ENCODE results near the gene TOP3B.

TOP3B gene

DNA sequence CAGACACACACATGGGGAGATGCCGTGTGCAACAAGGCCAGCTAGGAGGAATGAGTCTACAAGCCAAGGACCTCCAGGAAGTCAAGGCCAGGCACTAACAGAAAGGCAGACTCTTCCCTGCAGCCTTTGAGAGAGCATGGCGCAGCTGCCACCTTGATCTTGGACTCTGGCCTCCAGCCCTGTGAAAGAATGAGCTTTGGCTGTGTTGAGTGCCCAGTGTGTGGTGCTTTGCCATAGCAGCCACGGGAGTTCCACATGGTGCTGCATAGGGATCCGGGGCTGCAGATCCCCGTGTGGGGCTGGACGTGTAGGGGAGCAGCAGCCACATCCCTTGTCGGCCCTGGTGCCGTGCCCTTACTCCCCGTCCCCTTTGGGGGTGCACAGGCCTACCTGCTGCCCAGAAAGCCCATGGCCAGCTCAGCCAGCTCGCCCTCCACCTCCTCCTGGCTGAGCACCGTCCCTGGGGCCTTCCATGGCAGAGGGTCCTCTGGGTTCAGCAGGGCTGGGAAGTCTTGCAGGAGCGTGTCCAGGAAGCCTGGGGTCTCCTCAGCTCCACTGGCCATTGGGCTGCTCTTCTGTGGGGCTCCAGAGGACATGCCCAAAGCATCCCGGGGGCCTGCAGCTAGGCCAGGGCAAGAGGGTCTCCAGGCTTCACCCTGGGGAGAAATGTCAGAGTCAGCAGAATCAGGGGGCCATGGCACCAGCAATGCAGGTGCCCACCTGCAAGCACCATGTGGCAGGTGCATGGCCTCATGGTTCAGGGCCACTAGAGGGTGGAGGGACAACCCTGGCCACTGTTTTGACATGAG is 36.9 kb downstream of the TOP3B start:
- no peak overlapping the region for H3K4me2 ChIP-seq (ENCODE audit: low read length, poor library complexity, severe bottlenecking)
- no peak overlapping the region for H4K91ac ChIP-seq (ENCODE audit: low read length)
- H3K4ac ChIP-seq (ENCODE audit: low read depth in 1 of 2, low read length in 2 of 2), result no peak overlapping the region
- no peak overlapping the region for H2AFZ ChIP-seq (ENCODE audit: low read depth, low read length)
- no peak overlapping the region for H3K14ac ChIP-seq (ENCODE audit: low read length in 2 of 2)
- peak overlapping the region; percentile 86 for H3K9ac ChIP-seq (ENCODE audit: low read length)
- no peak overlapping the region for H3K18ac ChIP-seq (ENCODE audit: low read depth in 1 of 2, low read length in 2 of 2)
- H3K36me3 ChIP-seq (ENCODE audit: control insufficient read depth in 1 of 2, insufficient read depth in 2 of 2, low read depth in 1 of 2, low read length in 2 of 2), result peaks cover 36 to 37% of the 10 kb centered on the region in 2 experiments
- H2BK15ac ChIP-seq (ENCODE audit: low read depth, poor library complexity, severe bottlenecking), result no peak overlapping the region
- H2BK12ac ChIP-seq (ENCODE audit: low read length in 2 of 2), result no peak overlapping the region
- no peak overlapping the region for H2BK5ac ChIP-seq (ENCODE audit: low read depth, low read length, poor library complexity, severe bottlenecking)
- H2BK120ac ChIP-seq (ENCODE audit: low read depth, low read length), result no peak overlapping the region
- no peak for DNase-seq
- H3K9me3 ChIP-seq (ENCODE audit: control insufficient read depth, low read length), result no peaks in the 10 kb centered on the region
- no peak overlapping the region for H3K27ac ChIP-seq (ENCODE audit: low read length, poor library complexity, severe bottlenecking)
- no peaks in the 10 kb centered on the region for H3K27me3 ChIP-seq (ENCODE audit: control insufficient read depth in 1 of 2, insufficient read depth in 1 of 2, low read length in 2 of 2)
- no peak overlapping the region for H4K8ac ChIP-seq (ENCODE audit: low read length)
- no peak overlapping the region for H3K23ac ChIP-seq (ENCODE audit: low read length in 2 of 2)
- WGBS, result 98% methylated on average over 13 of the region's 13 CpGs
- peaks cover 44% of the 10 kb centered on the region for H3K4me1 ChIP-seq (ENCODE audit: control insufficient read depth, insufficient read depth, low read depth, low read length)
- H2AK5ac ChIP-seq (ENCODE audit: low read length, severe bottlenecking), result no peak overlapping the region
- H3K79me1 ChIP-seq (replicated peaks; ENCODE audit: low read length, poor library complexity, severe bottlenecking), result peaks cover 44% of the 10 kb centered on the region
- H3K4me3 ChIP-seq (ENCODE audit: insufficient read depth in 1 of 2, low read depth in 1 of 2, low read length in 2 of 2), result no peak overlapping the region

GRCh38 chr22:21944871-21945270 is 37.7 kb downstream of the TOP3B start:
- Histone ChIP-seq H2BK12ac (ENCODE audit: low read length in 2 of 2) (no peak overlapping the region), H3K27ac (ENCODE audit: low read length, poor library complexity, severe bottlenecking) (no peak overlapping the region), H3K27me3 (ENCODE audit: control insufficient read depth in 1 of 2, insufficient read depth in 1 of 2, low read length in 2 of 2) (no peaks in the 10 kb centered on the region), H2BK5ac (ENCODE audit: low read depth, low read length, poor library complexity, severe bottlenecking) (no peak overlapping the region), H4K8ac (ENCODE audit: low read length) (no peak overlapping the region), H3K4me3 (ENCODE audit: insufficient read depth in 1 of 2, low read depth in 1 of 2, low read length in 2 of 2) (no peak overlapping the region), H3K23ac (ENCODE audit: low read length in 2 of 2) (no peak overlapping the region), H2BK120ac (ENCODE audit: low read depth, low read length) (no peak overlapping the region), H2AK5ac (ENCODE audit: low read length, severe bottlenecking) (no peak overlapping the region), H2BK15ac (ENCODE audit: low read depth, poor library complexity, severe bottlenecking) (no peak overlapping the region), H3K9me3 (ENCODE audit: control insufficient read depth, low read length) (no peaks in the 10 kb centered on the region), H3K4me2 (ENCODE audit: low read length, poor library complexity, severe bottlenecking) (no peak overlapping the region), H3K9ac (ENCODE audit: low read length) (no peak overlapping the region), H2AFZ (ENCODE audit: low read depth, low read length) (no peak overlapping the region), H3K4ac (ENCODE audit: low read depth in 1 of 2, low read length in 2 of 2) (no peak overlapping the region), H3K4me1 (ENCODE audit: control insufficient read depth, insufficient read depth, low read depth, low read length) (peaks cover 48% of the 10 kb centered on the region), H3K79me1 (replicated peaks; ENCODE audit: low read length, poor library complexity, severe bottlenecking) (peaks cover 42% of the 10 kb centered on the region), H3K18ac (ENCODE audit: low read depth in 1 of 2, low read length in 2 of 2) (no peak overlapping the region), H3K14ac (ENCODE audit: low read length in 2 of 2) (no peak overlapping the region), H3K36me3 (ENCODE audit: control insufficient read depth in 1 of 2, insufficient read depth in 2 of 2, low read depth in 1 of 2, low read length in 2 of 2) (peaks cover 36 to 40% of the 10 kb centered on the region in 2 experiments), H4K91ac (ENCODE audit: low read length) (no peak overlapping the region)
- no peak for DNase-seq
- 96% methylated on average over 7 of the region's 7 CpGs for WGBS

DNA sequence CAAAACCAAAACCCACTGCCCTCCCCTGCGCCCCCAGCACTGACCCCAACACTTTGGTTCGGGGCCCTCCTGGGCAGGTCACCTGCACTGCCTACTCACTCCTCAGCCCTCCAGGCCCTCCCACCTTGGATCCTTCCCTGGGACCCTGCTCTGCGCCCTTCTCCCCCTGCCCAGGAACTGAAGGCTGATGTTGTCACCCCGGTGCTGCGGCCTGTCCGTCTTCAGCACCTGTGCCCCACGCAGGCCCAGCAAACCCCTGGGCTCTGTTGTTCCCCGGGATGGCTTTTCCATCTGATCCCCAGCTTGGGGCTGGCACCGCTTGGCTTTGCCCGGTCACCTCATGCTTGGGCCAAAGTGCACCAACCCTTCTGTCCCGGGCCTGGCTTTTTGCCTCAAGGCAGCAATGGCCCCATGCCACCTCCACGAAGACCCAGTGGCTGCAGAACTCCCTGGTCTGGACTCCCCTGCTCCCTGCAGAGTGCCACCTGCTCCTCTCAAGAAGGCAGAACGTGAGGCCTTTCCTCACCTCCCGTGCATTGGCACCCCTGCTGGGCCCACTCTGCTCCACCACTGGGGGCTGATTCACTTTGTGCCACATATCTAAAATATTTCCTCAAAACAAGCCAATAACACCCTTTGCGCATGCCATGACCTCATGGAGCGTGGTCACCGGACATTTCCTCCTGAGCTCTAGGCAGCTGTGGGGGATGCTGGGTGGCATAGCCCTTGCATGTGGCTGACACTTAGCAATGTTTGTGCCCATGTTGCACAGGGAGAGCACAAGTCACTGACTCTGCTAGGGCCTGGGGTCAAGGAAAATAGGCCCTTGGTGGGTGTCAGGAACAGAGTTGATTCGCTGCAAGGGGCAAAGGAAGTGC is 38.8 kb downstream of the TOP3B start:
- H4K91ac ChIP-seq (ENCODE audit: low read length), result no peak overlapping the region

More for the DNA sequence above, 38.8 kb downstream of the TOP3B start:
- Histone ChIP-seq H3K4me1 (ENCODE audit: control insufficient read depth, insufficient read depth, low read depth, low read length) (peaks cover 56% of the 10 kb centered on the region), H3K18ac (ENCODE audit: low read depth in 1 of 2, low read length in 2 of 2) (no peak overlapping the region), H2AFZ (ENCODE audit: low read depth, low read length) (no peak overlapping the region), H2AK5ac (ENCODE audit: low read length, severe bottlenecking) (no peak overlapping the region), H3K9me3 (ENCODE audit: control insufficient read depth, low read length) (no peaks in the 10 kb centered on the region), H2BK120ac (ENCODE audit: low read depth, low read length) (no peak overlapping the region), H3K4me3 (ENCODE audit: insufficient read depth in 1 of 2, low read depth in 1 of 2, low read length in 2 of 2) (no peak overlapping the region), H2BK15ac (ENCODE audit: low read depth, poor library complexity, severe bottlenecking) (no peak overlapping the region), H3K27ac (ENCODE audit: low read length, poor library complexity, severe bottlenecking) (no peak overlapping the region), H3K9ac (ENCODE audit: low read length) (peak overlapping the region; percentile 70), H2BK5ac (ENCODE audit: low read depth, low read length, poor library complexity, severe bottlenecking) (no peak overlapping the region), H3K4me2 (ENCODE audit: low read length, poor library complexity, severe bottlenecking) (no peak overlapping the region), H3K27me3 (ENCODE audit: control insufficient read depth in 1 of 2, insufficient read depth in 1 of 2, low read length in 2 of 2) (no peaks in the 10 kb centered on the region), H3K23ac (ENCODE audit: low read length in 2 of 2) (no peak overlapping the region), H4K8ac (ENCODE audit: low read length) (no peak overlapping the region), H3K36me3 (ENCODE audit: control insufficient read depth in 1 of 2, insufficient read depth in 2 of 2, low read depth in 1 of 2, low read length in 2 of 2) (peaks cover 43 to 51% of the 10 kb centered on the region in 2 experiments), H3K79me1 (replicated peaks; ENCODE audit: low read length, poor library complexity, severe bottlenecking) (peaks cover 42% of the 10 kb centered on the region), H3K4ac (ENCODE audit: low read depth in 1 of 2, low read length in 2 of 2) (no peak overlapping the region), H3K14ac (ENCODE audit: low read length in 2 of 2) (no peak overlapping the region), H2BK12ac (ENCODE audit: low read length in 2 of 2) (peak overlapping the region in 1 of 2 experiments; percentile 17)
- 97% methylated on average over 18 of the region's 18 CpGs for WGBS
- DNase-seq, result no peak

All from mesenchymal stem cell (in vitro differentiated cells and primary cell).